PFSK-1 (cell line): Measurements from ENCODE around the gene JAKMIP2.

ENCODE experiments used
- FOXP2 ChIP-seq: optimal IDR thresholded peaks from 2 replicates; pipeline ENCODE3; 2011; ENCODE audit warnings: borderline replicate concordance, control low read depth, inconsistent platforms; ENCODE audit not compliant: insufficient read depth; ENCODE audit errors: extremely low read length, extremely low read depth
- POLR2AphosphoS5 ChIP-seq: IDR thresholded peaks from 2 replicates; pipeline ENCODE4 v1.6.1; 2012; ENCODE audit warnings: low read depth, mild to moderate bottlenecking, control low read depth, low read length, moderate library complexity
- TAF1 ChIP-seq: IDR thresholded peaks from 2 replicates; pipeline ENCODE4 v1.6.1; 2012; ENCODE audit warnings: low read length, control low read depth, borderline replicate concordance; ENCODE audit not compliant: insufficient read depth

GRCh38 chr5:147565524-147565923, 217.0 kb downstream of the JAKMIP2 start:
- TF ChIP-seq TAF1 (no peak), POLR2AphosphoS5 (no peak), FOXP2 (no peak)
